ENCODE results near the gene CDKAL1.

DNA sequence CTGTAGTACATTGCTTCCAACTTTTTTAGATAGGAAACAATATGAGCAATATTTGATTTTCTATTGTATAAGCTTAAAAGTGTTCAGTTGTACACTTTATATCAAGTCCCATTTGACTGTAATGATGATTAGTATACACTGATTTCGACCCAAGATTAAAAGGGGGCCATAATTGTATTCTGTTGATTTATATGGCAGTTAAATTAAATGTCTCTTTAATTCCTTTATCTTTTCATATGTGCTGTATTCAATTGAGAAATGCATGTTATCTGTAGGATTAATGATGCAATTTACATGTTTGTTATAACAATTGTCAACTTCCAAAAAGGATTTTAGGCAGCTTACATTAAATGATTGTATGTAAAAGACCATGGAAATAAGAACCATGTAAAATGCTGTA lies 317.5 kb downstream of the CDKAL1 start:
- no peak for TF ChIP-seq YY1 (IDR thresholded peaks at IDR 0.05; ENCODE audit: insufficient read depth, insufficient read length)
- TF ChIP-seq ZNF274 (IDR thresholded peaks at IDR 0.05; ENCODE audit: low read depth, low read length) = no peak
- TF ChIP-seq SUZ12 (IDR thresholded peaks at IDR 0.05; ENCODE audit: extremely low read depth, insufficient read depth, insufficient read length) = no peak
